ENCODE data around the gene TINAGL1. TPM values are rescaled to one million over a fixed set of nuclear protein-coding genes. Genes with fewer than 3 reads are reported as not detected.

TINAGL1 gene
- total and polyA plus RNA-seq, 7 donors: 28.5 to 59.6 (median 52.5) TPM

DNA sequence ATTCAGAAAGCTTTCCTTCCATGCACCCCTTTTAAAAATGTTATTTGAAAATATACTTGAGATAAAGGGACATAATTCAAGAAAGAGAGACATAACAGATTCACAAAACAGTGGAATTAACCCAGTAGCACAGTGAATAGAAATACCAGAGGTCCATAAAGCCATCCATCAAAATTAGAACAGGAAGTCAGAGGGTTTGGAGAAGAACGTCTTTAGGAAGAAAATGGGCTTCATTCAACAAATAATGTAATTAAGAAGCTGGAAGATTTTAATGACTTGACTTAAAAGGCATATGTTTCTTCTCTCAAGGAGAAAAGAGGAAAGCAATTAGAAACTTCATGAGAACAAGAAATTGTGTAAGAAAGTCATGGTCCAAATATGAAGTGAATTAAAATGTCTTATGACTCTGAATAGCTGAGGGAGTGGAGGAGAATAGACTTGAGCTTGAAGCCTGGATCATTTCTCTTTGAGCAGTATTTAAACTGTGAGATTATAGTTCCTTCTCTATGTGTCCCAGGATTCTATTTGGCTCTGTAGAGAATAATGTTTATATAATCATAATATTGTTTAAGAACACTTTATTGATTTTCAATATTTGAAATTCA lies 33.3 kb downstream of the TINAGL1 start:
- Histone ChIP-seq H3K9me3 (no peaks in the 10 kb centered on the region), H3K36me3 (ENCODE audit: insufficient read depth in 1 of 2, low read depth in 1 of 2) (no peaks in the 10 kb centered on the region), H3K27me3 (ENCODE audit: insufficient read depth in 3 of 3, low read length in 2 of 3) (no peaks in the 10 kb centered on the region), H3K4me1 (no peaks in the 10 kb centered on the region), H3K27ac (no peak overlapping the region), H3K4me3 (no peak overlapping the region)
- 11 to 16% (median 11%) methylated on average over 1 of the region's 1 CpG for WGBS, 3 donors
- DNase-seq: no peak
- intact Hi-C loops (cut with DNase I): loop anchor here in 1 of 2 donors (5.0 kb wide), 1 partner anchor 42 kb away; no protein-coding TSS in a partner anchor
- ATAC-seq: no peak
- TF ChIP-seq, protein P1, sequence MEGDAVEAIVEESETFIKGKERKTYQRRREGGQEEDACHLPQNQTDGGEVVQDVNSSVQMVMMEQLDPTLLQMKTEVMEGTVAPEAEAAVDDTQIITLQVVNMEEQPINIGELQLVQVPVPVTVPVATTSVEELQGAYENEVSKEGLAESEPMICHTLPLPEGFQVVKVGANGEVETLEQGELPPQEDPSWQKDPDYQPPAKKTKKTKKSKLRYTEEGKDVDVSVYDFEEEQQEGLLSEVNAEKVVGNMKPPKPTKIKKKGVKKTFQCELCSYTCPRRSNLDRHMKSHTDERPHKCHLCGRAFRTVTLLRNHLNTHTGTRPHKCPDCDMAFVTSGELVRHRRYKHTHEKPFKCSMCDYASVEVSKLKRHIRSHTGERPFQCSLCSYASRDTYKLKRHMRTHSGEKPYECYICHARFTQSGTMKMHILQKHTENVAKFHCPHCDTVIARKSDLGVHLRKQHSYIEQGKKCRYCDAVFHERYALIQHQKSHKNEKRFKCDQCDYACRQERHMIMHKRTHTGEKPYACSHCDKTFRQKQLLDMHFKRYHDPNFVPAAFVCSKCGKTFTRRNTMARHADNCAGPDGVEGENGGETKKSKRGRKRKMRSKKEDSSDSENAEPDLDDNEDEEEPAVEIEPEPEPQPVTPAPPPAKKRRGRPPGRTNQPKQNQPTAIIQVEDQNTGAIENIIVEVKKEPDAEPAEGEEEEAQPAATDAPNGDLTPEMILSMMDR (IDR thresholded peaks at IDR 0.05): no peak

DNA sequence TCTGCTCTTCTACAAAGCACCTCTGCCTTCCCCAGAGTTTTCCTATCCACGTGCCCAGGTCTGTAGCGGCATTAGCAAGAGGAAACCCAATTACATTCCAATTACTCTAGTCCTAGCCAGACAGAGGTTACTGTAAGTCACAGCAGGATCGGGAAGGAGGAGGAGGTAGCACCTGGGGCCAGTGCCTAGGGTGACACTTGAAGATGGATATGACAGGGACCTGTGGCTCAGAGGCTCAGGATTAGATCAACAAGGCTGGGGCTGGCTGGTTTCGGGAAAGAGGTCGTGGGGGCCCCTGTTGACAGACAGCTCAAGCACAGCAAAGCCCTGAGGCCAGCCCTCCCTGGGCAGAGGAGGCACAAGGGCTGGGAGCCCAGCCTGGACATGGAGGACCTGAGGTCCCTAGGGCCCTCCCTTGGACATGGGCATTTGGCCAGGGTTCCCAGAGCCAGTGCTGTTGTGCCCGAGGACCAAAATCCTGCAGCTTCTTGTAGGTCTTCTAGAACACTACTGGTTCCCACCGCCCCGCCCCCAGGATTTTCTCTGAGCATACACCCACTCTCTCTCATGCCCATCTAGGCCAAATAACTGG lies 38.2 kb downstream of the TINAGL1 start:
- H3K27ac ChIP-seq: no peak overlapping the region
- intact Hi-C loops (cut with DNase I): no loop called here
- TF ChIP-seq, protein P1 (IDR thresholded peaks at IDR 0.05): no peak
- peaks cover 0 to 24% (median 7%) of the 10 kb centered on the region in 3 donors for H3K27me3 ChIP-seq (ENCODE audit: insufficient read depth in 3 of 3, low read length in 2 of 3)
- no peak overlapping the region for H3K4me3 ChIP-seq
- ATAC-seq (no peak), DNase-seq (no peak)
- H3K36me3 ChIP-seq (ENCODE audit: insufficient read depth in 1 of 2, low read depth in 1 of 2): no peaks in the 10 kb centered on the region
- H3K4me1 ChIP-seq: no peaks in the 10 kb centered on the region
- WGBS, 3 donors: 63 to 76% (median 72%) methylated on average over 8 of the region's 8 CpGs
- no peaks in the 10 kb centered on the region for H3K9me3 ChIP-seq

DNA sequence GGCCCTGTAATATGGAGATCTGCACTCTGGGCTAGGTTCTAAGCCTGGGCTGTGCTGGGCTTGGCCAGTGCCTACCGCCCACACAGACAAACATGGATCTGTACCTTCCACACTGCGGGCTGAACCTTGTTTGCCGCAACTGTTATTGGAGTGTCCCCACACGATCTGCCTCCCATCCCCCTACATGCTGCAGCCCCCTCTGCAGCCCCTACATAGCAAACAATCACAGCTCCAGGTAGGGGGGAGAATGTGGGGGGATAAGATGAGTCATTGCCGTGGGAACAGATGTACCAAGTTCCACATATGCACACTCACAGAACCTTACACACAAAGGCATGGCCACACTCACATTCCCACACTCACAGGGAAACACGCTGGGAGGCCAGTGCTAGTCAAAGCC lies 39.1 kb downstream of the TINAGL1 start:
- TF ChIP-seq, protein P1 (IDR thresholded peaks at IDR 0.05): no peak
- peaks cover 0 to 24% (median 7%) of the 10 kb centered on the region in 3 donors for H3K27me3 ChIP-seq (ENCODE audit: insufficient read depth in 3 of 3, low read length in 2 of 3)
- H3K4me1 ChIP-seq: no peaks in the 10 kb centered on the region
- H3K4me3 ChIP-seq: no peak overlapping the region
- ATAC-seq (no peak), DNase-seq (no peak)
- WGBS, 3 donors: 85 to 88% (median 85%) methylated on average over 6 of the region's 6 CpGs
- no peaks in the 10 kb centered on the region for H3K9me3 ChIP-seq
- no peaks in the 10 kb centered on the region for H3K36me3 ChIP-seq (ENCODE audit: insufficient read depth in 1 of 2, low read depth in 1 of 2)
- intact Hi-C loops (cut with DNase I): no loop called here
- no peak overlapping the region for H3K27ac ChIP-seq

DNA sequence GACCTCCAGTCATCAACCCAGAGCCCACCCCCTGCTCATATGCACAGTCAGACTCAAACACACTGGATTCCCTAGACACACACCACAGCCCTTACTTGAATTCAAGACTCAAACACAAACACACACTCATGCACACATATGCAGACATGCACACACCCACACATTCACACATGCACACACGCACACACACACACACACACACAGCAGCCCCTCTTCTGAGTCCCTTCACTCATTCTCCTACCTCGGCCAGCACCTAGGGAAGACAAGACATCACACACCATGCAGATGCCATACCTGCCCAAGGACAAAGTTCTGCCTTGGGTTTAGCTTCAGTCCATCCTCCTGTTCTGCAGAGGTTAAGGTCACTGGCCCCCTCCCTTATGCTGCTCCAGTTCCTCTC lies 39.6 kb downstream of the TINAGL1 start:
- Histone ChIP-seq H3K4me1 (no peaks in the 10 kb centered on the region), H3K27me3 (ENCODE audit: insufficient read depth in 3 of 3, low read length in 2 of 3) (peaks cover 0 to 24% (median 7%) of the 10 kb centered on the region in 3 donors), H3K36me3 (ENCODE audit: insufficient read depth in 1 of 2, low read depth in 1 of 2) (no peaks in the 10 kb centered on the region), H3K4me3 (no peak overlapping the region), H3K27ac (no peak overlapping the region), H3K9me3 (no peaks in the 10 kb centered on the region)
- ATAC-seq (no peak), DNase-seq (no peak)
- TF ChIP-seq, protein P1 (IDR thresholded peaks at IDR 0.05): no peak
- intact Hi-C loops (cut with DNase I): no loop called here
- WGBS, 3 donors: 68 to 76% (median 75%) methylated on average over 2 of the region's 2 CpGs

All from psoas muscle (tissue), 8 donors.